Panc1 (cell line): ENCODE results near the gene AHI1.

Source experiments
- CTCF ChIP-seq: fragments of 450-650 bp; IDR thresholded peaks from 2 replicates; pipeline ENCODE4 v1.5.1; 2017; ENCODE audit warnings: mild to moderate bottlenecking
- REST ChIP-seq, 2 experiments: IDR thresholded peaks; 2 replicates each; pipeline ENCODE4 v1.6.1; 2011 to 2012; ENCODE audit warnings: low read depth in 2 of 2, control low read depth in 1 of 2, low read length in 1 of 2, mild to moderate bottlenecking in 1 of 2, moderate library complexity in 1 of 2; ENCODE audit not compliant: insufficient read depth in 1 of 2
- SIN3A ChIP-seq: IDR thresholded peaks from 2 replicates; pipeline ENCODE4 v1.6.1; 2012; ENCODE audit warnings: low read depth, mild to moderate bottlenecking, low read length, moderate library complexity, borderline replicate concordance; ENCODE audit not compliant: insufficient read depth

GRCh38 chr6:135353113-135353512 is 144.4 kb downstream of the AHI1 start:
- TF ChIP-seq CTCF (no peak), REST (IDR thresholded peaks at IDR 0.05; ENCODE audit: insufficient read depth in 1 of 2, low read depth in 2 of 2, low read length in 1 of 2) (no peak), SIN3A (no peak)
